Cardiac fibroblast (primary cell): ENCODE data around the gene TXNDC2.

ENCODE experiments used
- DNase-seq, 2 donors: peaks; one replicate each; pipeline versions ENCODE4 v3.0.0 to v3.0.0-alpha.2; 2010; ENCODE audit warnings: low read depth in 2 of 2
- H3K4me3 ChIP-seq, 2 donors: replicated peaks in 1 of 2; 1 replicate in 1 of 2; 2 replicates in 1 of 2; pipeline ENCODE4 v1.5.1; 2011; ENCODE audit warnings: low read depth in 2 of 2, low read length in 2 of 2, mild to moderate bottlenecking in 2 of 2, moderate library complexity in 1 of 2
- CTCF ChIP-seq: IDR thresholded peaks from one replicate; pipeline ENCODE4 v1.5.1; 2011; ENCODE audit warnings: low read depth, mild to moderate bottlenecking, low read length, inconsistent platforms

TXNDC2 gene

GRCh38 chr18:9931146-9931545 lies 45.4 kb downstream of the TXNDC2 start:
- no peak overlapping the region for H3K4me3 ChIP-seq
- TF ChIP-seq CTCF, result no peak
- DNase-seq, result no peak

GRCh38 chr18:9931678-9932077 lies 45.9 kb downstream of the TXNDC2 start:
- TF ChIP-seq CTCF, result no peak
- H3K4me3 ChIP-seq, result no peak overlapping the region
- DNase-seq, result no peak

GRCh38 chr18:9933865-9934264 lies 48.1 kb downstream of the TXNDC2 start:
- no peak overlapping the region for H3K4me3 ChIP-seq
- no peak for DNase-seq
- no peak for TF ChIP-seq CTCF

GRCh38 chr18:9934274-9934673 lies 48.5 kb downstream of the TXNDC2 start:
- TF ChIP-seq CTCF, result no peak
- H3K4me3 ChIP-seq, result no peak overlapping the region
- no peak for DNase-seq
